Measurements from ENCODE around the gene CRB3. TPM values are rescaled to one million over a fixed set of nuclear protein-coding genes. Genes with fewer than 3 reads are reported as not detected.

The CRB3 gene
- total and polyA plus RNA-seq, 2 of the 8 experiments (the other 6 are each of a cell fraction or from before 2014, with no cell fraction given), result 21.1 to 24.6 TPM

GRCh38 chr19:6464070-6464873, at the start of gene CRB3 (continued):
- TF ChIP-seq GTF2F1 (IDR thresholded peaks at IDR 0.05; ENCODE audit: borderline replicate concordance, low read depth, low read length) (peak; percentile 89; the same call in 1 of the 2 replicates), TAF1 (IDR thresholded peaks at IDR 0.05; ENCODE audit: low read depth, low read length) (peak; percentile 66), ATF2 (IDR thresholded peaks at IDR 0.05; ENCODE audit: low read length) (no peak), GABPA (IDR thresholded peaks at IDR 0.05; ENCODE audit: borderline replicate concordance, insufficient read depth, low read length) (no peak), SUZ12 (IDR thresholded peaks at IDR 0.05; ENCODE audit: low read length) (no peak), CTBP2 (IDR thresholded peaks at IDR 0.05; ENCODE audit: borderline replicate concordance, insufficient read depth, insufficient read length, low read length) (no peak), EP300 (IDR thresholded peaks at IDR 0.05; ENCODE audit: borderline replicate concordance in 1 of 2, low read depth in 2 of 2, low read length in 2 of 2) (no peak; a peak in 1 of 3 replicates), EGR1 (IDR thresholded peaks at IDR 0.05; ENCODE audit: borderline replicate concordance, low read depth, low read length) (no peak), POLR2AphosphoS5 (IDR thresholded peaks at IDR 0.05; ENCODE audit: low read depth, low read length) (peak; percentile 63), CHD2 (IDR thresholded peaks at IDR 0.05; ENCODE audit: low read length) (no peak), KDM1A (IDR thresholded peaks at IDR 0.05; ENCODE audit: borderline replicate concordance, low read length) (no peak), RFX5 (IDR thresholded peaks at IDR 0.05; ENCODE audit: borderline replicate concordance, low read depth, low read length) (no peak), RNF2 (IDR thresholded peaks at IDR 0.05; ENCODE audit: borderline replicate concordance, low read depth, low read length, missing control alignments, poor library complexity, severe bottlenecking) (no peak), PHF8 (conservative IDR thresholded peaks at IDR 0.05; ENCODE audit: low read depth, low read length) (peak; percentile 79), BACH1 (IDR thresholded peaks at IDR 0.05; ENCODE audit: low read length) (no peak), SP4 (IDR thresholded peaks at IDR 0.05; ENCODE audit: low read length) (no peak), HDAC6 (IDR thresholded peaks at IDR 0.05; ENCODE audit: low read depth, low read length) (no peak), YY1 (IDR thresholded peaks at IDR 0.05; ENCODE audit: low read depth, low read length) (no peak)
- TF ChIP-seq, protein P1, sequence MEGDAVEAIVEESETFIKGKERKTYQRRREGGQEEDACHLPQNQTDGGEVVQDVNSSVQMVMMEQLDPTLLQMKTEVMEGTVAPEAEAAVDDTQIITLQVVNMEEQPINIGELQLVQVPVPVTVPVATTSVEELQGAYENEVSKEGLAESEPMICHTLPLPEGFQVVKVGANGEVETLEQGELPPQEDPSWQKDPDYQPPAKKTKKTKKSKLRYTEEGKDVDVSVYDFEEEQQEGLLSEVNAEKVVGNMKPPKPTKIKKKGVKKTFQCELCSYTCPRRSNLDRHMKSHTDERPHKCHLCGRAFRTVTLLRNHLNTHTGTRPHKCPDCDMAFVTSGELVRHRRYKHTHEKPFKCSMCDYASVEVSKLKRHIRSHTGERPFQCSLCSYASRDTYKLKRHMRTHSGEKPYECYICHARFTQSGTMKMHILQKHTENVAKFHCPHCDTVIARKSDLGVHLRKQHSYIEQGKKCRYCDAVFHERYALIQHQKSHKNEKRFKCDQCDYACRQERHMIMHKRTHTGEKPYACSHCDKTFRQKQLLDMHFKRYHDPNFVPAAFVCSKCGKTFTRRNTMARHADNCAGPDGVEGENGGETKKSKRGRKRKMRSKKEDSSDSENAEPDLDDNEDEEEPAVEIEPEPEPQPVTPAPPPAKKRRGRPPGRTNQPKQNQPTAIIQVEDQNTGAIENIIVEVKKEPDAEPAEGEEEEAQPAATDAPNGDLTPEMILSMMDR (IDR thresholded peaks at IDR 0.05; ENCODE audit: control extremely low read depth in 1 of 3, insufficient read depth in 1 of 3, low read depth in 1 of 3, low read length in 3 of 3), result no peak

Measured in H1 (cell line).